Activated CD4-positive, alpha-beta T cell treated with anti-CD3 and anti-CD28 coated beads, Interleukin-2, amount 50 U/mL, for 24 hours (primary cell): Measurements from ENCODE around the gene NEURL2.
"Not testable (repeated sequence)": the region's sequence is repeated elsewhere in the genome, so short reads cannot be mapped to it uniquely, and the experiment has no call there.

ENCODE experiments used
- DNase-seq, 2 donors: peaks; one replicate each; pipeline ENCODE4 v3.0.0-alpha.2; 2020; ENCODE audit warnings: low read depth in 1 of 2, low spot score in 1 of 2

Gene NEURL2

GRCh38 chr20:45874576-45874975 lies 16.4 kb downstream of the NEURL2 start:
- no peak for DNase-seq

GRCh38 chr20:45874104-45874481 lies 16.9 kb downstream of the NEURL2 start:
- not testable (repeated sequence) for DNase-seq

- DNase-seq = no peak
These were observed 17.5 kb downstream of the NEURL2 start for GRCh38 chr20:45873409-45874103.

GRCh38 chr20:45872626-45873025 lies 18.4 kb downstream of the NEURL2 start:
- DNase-seq = no peak

- DNase-seq = no peak
These were observed 23.2 kb downstream of the NEURL2 start for GRCh38 chr20:45867819-45868176.

- no peak for DNase-seq
These were observed 23.7 kb downstream of the NEURL2 start for GRCh38 chr20:45867136-45867818.

GRCh38 chr20:45866454-45866853 lies 24.6 kb downstream of the NEURL2 start:
- no peak for DNase-seq

- no peak for DNase-seq
These were observed 27.2 kb downstream of the NEURL2 start for GRCh38 chr20:45863543-45864470.

- no peak for DNase-seq
These were observed 29.6 kb downstream of the NEURL2 start for GRCh38 chr20:45861221-45862075.

- DNase-seq = no peak
These were observed 30.3 kb downstream of the NEURL2 start for GRCh38 chr20:45860560-45861220.

- no peak for DNase-seq
These were observed 31.1 kb downstream of the NEURL2 start for GRCh38 chr20:45859916-45860315.

- no peak for DNase-seq
These were observed 33.2 kb downstream of the NEURL2 start for GRCh38 chr20:45857882-45858216.

GRCh38 chr20:45857114-45857881 lies 33.7 kb downstream of the NEURL2 start, which contains the start of the genes ACOT8 and ZSWIM3:
Gene ACOT8 (minus strand): TSS chr20:45857392. CDS start chr20:45857315, 77 bp downstream.
Gene ZSWIM3 (plus strand): TSS chr20:45857614. CDS start chr20:45857826, 212 bp downstream.
- DNase-seq = peak; percentile 68 to 97

GRCh38 chr20:45853484-45853883 lies 37.5 kb downstream of the NEURL2 start:
- DNase-seq = no peak

- DNase-seq = no peak
These were observed 38.7 kb downstream of the NEURL2 start for GRCh38 chr20:45852326-45852725.

- no peak for DNase-seq
These were observed 39.5 kb downstream of the NEURL2 start for GRCh38 chr20:45851501-45851900.

GRCh38 chr20:45850926-45851325 lies 40.1 kb downstream of the NEURL2 start:
- DNase-seq = no peak

GRCh38 chr20:45850238-45850637 lies 40.8 kb downstream of the NEURL2 start:
- no peak for DNase-seq

GRCh38 chr20:45848969-45849582 lies 41.9 kb downstream of the NEURL2 start:
- no peak for DNase-seq
